ENCODE data around the gene KIAA0040. TPM values are rescaled to one million over a fixed set of nuclear protein-coding genes. Genes with fewer than 3 reads are reported as not detected.

KIAA0040 gene
- total RNA-seq, 1 experiment from 2014 or later, result 0.98 TPM

DNA sequence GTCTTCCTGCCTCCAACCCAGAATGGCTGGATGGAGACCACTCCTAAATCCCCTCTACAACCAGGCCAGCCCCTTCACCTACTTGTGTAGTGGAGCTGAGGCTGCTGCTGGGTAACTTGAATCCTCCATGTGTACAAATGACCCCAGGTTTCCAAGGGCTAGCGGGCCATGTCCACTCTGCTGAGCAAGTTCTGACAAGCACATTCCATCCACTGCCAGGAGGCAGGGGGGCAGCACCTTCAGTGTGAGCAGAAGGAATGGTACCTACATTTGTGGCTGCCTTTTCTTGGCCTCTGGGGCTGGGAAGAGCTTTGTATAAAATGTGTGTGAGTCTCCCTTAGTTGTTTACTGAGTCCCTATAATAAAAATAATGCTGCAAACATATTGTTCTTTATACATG lies 14.5 kb downstream of the KIAA0040 start:
- DNase-seq (ENCODE audit: low read depth), result no peak
- in situ Hi-C loops (cut with HindIII; ENCODE audit: low pct_unique_long_range_greater_than_20kb, low sequenced_read_pairs), result no loop called here

DNA sequence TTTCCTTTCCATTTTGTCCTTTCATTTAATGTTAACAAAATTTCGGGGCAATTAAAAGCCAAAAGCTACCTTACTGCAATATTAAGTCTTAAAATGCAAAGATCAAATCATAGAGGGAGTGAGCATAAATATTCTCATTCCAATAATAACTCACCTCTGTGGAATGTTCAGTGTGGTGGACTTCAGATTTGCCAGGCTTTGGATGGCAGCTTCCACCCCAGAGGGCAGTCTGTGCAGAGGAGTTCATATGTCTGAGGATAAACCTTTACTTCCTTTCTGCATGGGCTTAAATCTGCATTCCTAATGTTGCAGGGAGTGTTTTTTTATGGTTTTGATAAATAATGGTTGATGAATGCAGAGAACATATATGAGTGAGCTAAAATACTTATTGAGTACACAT lies 16.3 kb downstream of the KIAA0040 start:
- DNase-seq (ENCODE audit: low read depth), result no peak

DNA sequence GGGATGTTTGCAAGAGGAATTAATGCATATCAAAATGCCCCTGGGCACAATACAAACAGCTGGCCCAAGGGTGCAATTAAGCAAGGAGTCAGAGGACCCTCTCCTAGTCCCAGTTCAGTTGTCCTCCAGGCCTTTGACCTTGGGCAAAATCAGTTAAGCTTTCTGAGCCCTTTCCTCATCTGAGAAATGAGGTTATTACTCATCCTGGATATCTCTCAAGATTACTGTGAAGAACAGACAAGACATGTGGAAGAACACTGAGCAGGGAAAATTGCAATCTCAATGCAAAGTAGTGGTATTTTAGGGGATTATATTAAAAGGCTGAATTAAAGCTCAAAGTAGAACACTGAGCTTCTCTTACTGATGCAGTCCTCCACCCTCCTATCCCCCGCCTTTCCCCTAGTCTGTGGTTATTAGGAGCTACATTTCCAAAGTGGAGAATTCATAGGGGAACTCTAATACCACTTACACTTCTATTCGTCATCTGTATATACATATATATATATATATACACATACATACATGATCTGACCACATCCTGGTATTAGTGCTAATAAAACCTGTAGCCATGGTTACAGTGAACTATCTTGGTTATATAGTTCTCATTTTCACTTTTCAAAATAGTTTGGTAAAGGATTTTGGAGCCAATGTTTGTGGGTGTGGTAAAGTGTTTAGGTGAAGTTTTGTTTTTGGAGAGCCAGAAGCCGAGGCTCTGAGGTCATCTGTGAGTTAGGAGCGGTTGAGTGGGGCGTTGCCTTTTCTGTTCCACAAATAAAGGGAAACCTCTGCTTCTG lies 18.1 kb downstream of the KIAA0040 start:
- no peak for DNase-seq (ENCODE audit: low read depth)
- in situ Hi-C loops (cut with HindIII; ENCODE audit: low pct_unique_long_range_greater_than_20kb, low sequenced_read_pairs), result no loop called here

More for the DNA sequence above, 16.3 kb downstream of the KIAA0040 start:
- in situ Hi-C loops (cut with HindIII; ENCODE audit: low pct_unique_long_range_greater_than_20kb, low sequenced_read_pairs), result no loop called here

DNA sequence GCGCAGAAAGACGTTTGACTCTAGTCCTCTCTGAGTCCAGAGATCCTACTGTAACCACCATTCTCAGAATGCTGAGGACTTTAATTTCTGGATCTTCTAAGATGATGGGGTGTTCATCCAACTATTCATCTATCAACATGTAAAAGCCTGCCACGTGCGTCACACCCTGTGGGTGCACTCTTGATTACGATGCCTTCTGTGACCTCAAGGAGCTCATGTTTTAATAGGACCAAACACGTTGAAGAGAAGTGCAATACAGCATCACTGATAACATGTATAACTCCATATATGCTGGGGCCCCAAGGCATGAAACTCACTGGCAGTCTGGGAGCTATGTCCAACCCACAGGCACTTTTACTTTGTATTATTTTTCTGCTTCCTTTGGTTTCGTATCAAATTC lies 19.0 kb downstream of the KIAA0040 start:
- in situ Hi-C loops (cut with HindIII; ENCODE audit: low pct_unique_long_range_greater_than_20kb, low sequenced_read_pairs), result no loop called here
- no peak for DNase-seq (ENCODE audit: low read depth)

DNA sequence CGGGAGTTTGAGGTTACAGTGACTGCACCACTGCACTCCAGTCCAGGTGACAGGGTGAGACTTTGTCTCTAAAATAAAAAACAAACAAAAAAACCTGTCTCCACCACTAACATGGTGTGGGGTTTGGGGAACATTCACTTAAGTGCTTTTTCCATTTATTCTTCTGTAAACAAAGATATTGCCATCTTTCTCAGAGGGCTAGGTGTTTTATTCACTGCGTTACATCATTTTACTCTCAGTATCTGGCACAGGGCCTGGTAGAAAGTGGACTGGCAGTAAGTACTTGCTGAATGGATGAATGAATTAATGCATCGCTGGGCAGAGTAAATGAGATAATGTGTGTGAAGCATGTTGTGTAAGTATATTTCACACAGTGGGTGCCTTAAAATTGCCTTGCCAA lies 20.1 kb downstream of the KIAA0040 start:
- in situ Hi-C loops (cut with HindIII; ENCODE audit: low pct_unique_long_range_greater_than_20kb, low sequenced_read_pairs), result no loop called here
- DNase-seq (ENCODE audit: low read depth), result no peak

DNA sequence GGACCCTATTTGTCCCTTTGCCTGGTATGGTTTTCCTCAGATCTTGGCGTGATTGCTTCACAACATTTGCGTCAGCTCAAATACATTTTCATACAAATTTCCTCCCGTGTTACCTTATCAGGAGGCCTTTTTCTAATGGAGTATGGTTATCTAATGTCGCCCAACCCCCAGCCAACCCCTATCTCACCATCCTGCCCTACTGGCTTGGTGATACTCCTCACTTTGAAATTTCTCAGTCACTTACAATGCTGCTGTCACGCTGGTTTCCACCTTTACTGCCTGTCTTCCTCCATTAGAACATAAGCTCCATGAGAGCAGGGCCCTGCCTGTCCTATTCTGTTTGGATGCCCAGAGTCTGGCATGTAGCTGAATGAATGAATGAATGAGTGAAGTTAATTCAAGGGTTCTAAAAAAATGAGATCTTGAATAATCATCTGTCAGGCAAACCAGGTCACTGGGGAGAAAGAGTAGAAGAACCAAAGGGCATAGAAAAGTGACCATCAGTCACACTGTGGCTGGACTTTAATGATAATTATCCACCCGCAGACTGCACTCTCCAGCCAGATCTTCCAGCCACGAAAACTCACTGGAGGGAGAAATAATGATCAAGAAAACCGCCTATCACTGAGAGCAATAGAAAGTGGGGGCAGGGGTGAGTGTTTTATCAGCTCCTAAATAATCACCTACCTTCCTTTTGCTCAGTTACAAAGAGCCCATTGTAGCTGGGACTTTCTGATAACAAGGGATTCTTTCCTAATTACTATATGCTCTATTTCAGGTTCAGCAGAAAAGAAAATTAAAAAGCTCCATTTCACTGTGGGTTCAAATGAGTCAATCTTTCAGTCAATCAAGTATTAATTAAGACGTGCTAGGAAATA lies 21.3 kb downstream of the KIAA0040 start:
- in situ Hi-C loops (cut with HindIII; ENCODE audit: low pct_unique_long_range_greater_than_20kb, low sequenced_read_pairs), result no loop called here

DNA sequence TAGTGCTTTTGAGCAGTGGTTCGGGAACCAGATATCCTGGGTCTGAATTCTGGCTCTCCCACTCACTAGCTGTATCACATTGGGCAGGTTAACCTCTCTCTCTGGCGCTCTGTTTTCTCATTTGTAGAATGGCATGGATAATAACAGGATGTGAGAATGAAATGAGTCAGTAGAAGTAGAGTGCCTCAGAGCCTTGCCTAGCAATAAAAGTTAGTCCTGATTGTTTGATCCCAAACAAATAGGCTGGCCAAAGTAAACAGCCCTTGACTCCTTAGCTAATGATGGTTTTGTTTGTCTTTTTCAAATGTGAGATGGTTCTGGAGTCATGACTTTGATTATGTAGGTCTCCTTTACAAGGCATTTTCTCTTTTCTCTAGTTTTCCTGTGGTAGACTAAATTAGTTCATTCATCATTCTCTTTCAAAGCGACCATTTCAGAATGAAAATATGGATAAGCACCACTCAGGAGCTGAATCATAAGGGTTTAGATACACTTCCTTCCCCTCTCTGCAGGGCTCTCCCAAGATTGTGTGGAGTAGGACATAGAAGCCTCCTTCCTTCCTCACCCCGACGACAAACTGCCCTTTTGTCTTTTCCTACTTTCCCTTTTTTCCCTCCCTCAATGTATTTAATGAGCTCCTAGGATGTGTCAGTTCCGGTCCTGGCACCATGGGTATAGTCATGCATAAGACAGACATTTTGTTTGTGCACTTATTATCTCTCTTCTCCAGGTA lies 23.1 kb downstream of the KIAA0040 start:
- no peak for DNase-seq (ENCODE audit: low read depth)
- in situ Hi-C loops (cut with HindIII; ENCODE audit: low pct_unique_long_range_greater_than_20kb, low sequenced_read_pairs), result no loop called here

More for the DNA sequence above, 21.3 kb downstream of the KIAA0040 start:
- DNase-seq (ENCODE audit: low read depth), result no peak

DNA sequence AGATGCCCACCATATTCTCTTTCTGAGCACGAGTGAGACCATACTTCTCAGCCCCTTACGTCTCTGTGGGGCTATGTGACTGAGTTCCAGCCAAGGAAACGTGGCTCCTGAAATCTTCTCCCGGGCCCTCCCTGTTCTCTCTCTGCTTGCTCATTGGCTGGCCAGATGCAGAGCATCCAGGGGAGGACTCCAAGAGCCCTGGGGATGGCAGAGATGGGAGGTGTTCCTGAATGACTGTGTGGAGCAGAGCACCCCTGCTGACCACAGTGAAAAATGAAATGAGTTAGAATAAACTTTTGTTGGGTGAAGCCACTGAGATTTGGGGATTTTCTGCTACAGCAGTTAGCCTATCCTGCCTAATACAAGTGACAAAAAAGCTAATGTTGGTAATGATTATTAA lies 23.8 kb downstream of the KIAA0040 start:
- DNase-seq (ENCODE audit: low read depth), result no peak
- in situ Hi-C loops (cut with HindIII; ENCODE audit: low pct_unique_long_range_greater_than_20kb, low sequenced_read_pairs), result no loop called here

DNA sequence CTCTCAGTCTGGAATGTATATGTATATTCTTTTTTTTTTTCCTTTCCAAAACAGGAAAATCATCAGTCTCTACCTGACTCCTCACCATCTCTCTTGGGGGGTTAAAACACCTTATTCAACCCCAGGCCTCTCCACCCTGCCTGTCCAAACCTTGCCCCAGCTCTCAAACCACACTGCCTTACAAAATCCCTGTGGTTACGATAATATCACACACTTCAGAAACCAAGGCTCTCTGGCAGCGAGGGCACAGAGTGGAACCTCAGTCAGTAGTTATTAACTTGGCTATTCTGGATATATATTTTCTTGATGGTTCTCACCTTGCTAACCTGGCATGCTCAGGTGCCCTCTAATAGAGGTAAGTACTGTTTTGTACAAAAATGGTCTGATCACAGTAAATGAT lies 24.7 kb downstream of the KIAA0040 start:
- in situ Hi-C loops (cut with HindIII; ENCODE audit: low pct_unique_long_range_greater_than_20kb, low sequenced_read_pairs), result no loop called here
- DNase-seq (ENCODE audit: low read depth), result no peak

DNA sequence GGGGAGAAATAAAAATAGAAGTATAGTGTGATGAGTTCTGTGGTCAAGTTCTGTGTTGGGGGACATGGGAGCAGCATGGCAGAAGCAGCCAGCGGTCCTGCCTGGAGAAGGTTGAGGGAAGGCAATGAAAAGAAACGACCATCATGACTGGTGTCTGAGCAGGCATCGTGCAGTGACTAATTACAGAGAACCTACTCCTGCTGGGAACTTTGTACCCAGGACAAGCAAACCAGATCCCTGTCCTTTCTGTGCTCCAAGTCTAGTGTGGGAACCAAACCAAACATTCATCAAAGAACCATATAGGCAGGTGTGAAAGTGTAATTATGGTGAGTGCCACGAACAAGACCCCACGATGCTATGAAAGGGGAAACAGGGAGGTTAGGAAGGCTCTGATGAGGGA lies 25.8 kb downstream of the KIAA0040 start:
- in situ Hi-C loops (cut with HindIII; ENCODE audit: low pct_unique_long_range_greater_than_20kb, low sequenced_read_pairs), result no loop called here
- no peak for DNase-seq (ENCODE audit: low read depth)

DNA sequence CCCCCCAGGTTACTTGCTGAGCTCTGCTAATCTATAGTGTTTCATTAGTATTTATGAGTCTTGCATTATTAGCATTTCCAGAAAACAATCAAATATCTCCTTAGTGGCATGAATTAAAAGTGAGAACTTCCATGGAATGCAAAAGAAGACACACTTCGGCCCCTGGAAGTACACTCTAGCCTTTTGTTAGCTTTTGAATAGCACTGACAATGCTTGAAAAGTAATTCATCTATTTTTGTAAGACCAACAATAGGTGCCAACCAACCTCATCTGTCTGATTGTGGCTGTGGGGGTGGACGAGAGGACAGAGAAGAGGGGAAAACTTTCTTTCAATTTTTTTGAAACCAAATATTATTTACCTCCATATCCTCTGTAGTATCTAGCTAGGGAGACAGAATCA lies 27.8 kb downstream of the KIAA0040 start:
- in situ Hi-C loops (cut with HindIII; ENCODE audit: low pct_unique_long_range_greater_than_20kb, low sequenced_read_pairs), result no loop called here
- no peak for DNase-seq (ENCODE audit: low read depth)

DNA sequence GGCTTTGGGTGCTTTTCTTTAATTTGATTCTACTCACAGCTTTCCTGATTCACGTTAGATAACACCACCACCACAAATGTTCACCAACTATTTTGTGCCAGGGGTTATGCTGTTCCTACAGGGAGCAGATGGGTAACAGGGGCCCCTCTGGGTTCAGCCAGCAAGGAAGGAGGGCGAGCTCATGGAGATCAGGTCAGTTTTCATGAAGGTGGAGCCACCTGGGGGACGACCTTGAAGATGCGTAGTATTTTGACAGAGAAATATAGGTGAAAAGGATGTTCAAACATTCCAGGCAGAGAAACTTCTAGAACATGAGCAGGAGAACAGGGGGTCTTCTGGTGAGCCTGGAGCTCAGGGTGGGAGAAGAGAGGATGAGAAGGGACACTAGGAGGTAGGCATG lies 28.9 kb downstream of the KIAA0040 start:
- DNase-seq (ENCODE audit: low read depth), result no peak
- in situ Hi-C loops (cut with HindIII; ENCODE audit: low pct_unique_long_range_greater_than_20kb, low sequenced_read_pairs), result no loop called here

DNA sequence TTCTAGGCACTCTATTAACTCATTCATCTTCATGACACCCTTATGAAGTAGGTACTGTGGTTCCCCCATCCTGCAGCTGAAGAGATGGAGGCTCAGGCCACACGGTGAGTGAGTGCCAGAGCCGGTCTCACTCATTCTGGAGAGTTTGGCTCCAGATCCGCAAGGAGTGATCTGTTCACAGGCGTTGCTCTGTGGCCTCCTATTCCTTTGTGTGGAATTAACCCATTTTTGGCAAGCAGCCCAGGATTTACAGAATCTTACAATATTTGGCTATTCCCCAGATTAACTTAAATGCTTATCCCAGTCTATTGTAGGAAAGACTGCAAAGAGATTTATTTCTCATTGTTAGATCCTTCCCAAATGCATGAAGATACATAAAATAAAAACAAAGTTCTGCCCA lies 29.6 kb downstream of the KIAA0040 start:
- DNase-seq (ENCODE audit: low read depth), result no peak
- in situ Hi-C loops (cut with HindIII; ENCODE audit: low pct_unique_long_range_greater_than_20kb, low sequenced_read_pairs), result no loop called here

DNA sequence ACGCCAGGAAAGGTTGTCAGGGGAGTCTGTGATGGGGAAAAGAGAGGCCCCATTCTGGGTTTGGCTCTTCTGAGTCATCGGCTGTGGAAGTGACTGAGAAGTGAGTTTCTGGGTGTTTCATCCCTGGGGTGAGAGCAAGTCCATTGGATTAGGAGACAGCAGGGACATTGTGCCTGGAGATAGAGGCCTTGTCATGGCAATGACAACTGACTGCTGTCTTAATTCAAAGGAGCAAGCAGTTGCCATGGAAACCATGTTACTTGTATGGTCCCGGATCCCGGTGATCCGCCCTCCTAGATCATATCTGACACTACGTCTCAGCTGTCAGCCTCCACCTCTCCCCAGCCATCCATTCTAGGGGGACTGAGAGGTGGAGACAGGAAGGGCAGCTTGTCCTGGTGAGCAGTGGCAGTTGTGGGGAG lies 34.4 kb downstream of the KIAA0040 start:
- no peak for DNase-seq (ENCODE audit: low read depth)
- in situ Hi-C loops (cut with HindIII; ENCODE audit: low pct_unique_long_range_greater_than_20kb, low sequenced_read_pairs), result no loop called here

DNA sequence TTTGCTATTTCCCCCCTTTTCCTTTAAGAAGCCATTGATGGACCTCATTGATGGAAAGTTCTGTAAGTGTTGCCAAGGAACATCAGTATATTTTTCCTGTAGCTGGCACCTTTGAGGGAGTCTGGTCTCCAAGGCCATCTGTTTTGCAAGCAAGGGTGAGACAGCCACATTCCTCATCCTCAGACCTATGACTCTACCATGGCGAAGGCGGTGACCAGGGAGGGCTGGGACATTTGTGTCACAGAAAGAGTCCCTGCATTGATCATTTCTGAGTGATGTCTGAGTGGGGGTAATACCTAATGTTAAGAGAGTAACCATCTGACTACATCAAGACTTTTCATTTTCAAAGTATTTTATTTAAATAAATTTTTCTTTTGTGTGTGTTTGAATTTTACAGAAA lies 35.4 kb downstream of the KIAA0040 start:
- in situ Hi-C loops (cut with HindIII; ENCODE audit: low pct_unique_long_range_greater_than_20kb, low sequenced_read_pairs), result no loop called here
- no peak for DNase-seq (ENCODE audit: low read depth)

DNA sequence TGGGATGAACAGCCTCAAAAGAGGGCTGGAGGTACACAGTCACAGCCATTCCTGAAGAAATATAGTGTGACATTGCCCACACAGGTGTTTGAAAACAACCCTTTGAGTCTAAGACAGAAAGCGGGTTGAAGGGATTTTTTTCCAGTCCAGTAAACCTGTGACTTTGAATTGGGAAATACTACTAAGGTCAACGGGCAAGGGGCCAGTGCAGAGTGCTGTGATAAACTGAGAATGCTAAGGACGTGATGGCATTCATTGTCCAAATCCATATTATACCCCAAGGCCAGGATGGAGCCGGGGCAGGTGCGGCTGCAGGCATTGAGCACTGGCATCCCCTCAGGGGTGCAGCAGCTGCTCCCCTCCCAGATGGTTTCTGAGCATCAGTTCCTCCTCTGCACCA lies 36.6 kb downstream of the KIAA0040 start:
- in situ Hi-C loops (cut with HindIII; ENCODE audit: low pct_unique_long_range_greater_than_20kb, low sequenced_read_pairs), result no loop called here
- DNase-seq (ENCODE audit: low read depth), result no peak

DNA sequence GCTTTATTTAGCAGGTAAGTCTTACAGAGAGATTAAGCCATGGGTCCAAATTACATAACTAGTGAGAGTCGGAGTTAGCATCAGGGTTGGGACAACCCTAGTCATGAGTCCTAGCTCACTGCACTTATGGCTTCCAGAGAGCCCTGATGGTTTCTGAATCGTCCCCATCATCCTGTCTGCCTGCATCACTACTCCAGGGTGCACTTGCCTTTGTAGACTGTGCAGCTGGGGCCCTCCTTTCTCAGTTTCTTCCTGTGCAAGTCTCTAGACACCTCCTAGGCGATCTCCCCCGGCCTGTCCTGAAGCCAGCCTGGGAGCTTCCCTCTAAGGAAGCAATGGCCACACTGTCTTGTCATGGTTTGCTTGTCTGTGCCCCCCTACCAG lies 37.1 kb downstream of the KIAA0040 start:
- in situ Hi-C loops (cut with HindIII; ENCODE audit: low pct_unique_long_range_greater_than_20kb, low sequenced_read_pairs), result no loop called here
- no peak for DNase-seq (ENCODE audit: low read depth)

DNA sequence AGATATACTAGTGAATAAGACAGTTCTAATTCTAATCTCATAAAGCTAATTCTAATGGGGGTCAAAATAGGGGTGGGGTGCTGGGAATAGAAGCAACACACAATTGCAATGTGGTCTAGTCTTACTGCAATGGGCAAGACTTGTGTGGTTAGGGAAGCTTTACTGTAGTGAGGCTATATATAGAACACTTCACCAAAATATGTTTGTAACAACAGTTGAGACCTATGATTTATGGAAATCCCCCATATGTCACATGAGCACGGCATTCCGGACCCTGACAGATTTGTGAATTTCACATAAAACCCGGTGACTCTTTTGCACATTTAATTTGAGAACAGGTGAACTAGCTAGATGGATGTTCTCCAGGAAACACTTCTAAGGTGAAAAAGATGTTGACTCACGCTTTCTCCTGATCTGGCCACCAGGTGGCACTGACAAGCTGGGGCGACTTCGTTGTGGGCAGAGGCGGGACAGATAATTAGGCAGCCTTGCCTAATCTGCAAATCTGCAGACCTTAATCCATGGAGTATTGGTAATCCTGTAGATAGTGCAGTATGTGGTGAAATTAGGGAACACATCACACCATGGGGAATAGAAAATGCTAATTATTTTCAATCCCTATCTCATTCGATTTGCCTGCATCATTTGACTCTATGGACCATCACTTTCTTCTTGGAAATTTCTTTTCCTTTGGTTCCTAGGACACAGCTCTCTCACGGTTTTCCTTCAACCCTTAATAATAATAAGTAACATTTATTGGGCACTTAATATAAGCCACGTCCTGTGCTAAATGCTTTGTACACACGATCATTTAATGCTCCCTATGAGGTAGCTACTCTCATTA lies 37.7 kb downstream of the KIAA0040 start:
- in situ Hi-C loops (cut with HindIII; ENCODE audit: low pct_unique_long_range_greater_than_20kb, low sequenced_read_pairs), result no loop called here
- DNase-seq (ENCODE audit: low read depth), result peak; percentile 39
